ENCODE results near the gene PAXX. TPM values are rescaled to one million over a fixed set of nuclear protein-coding genes. Genes with fewer than 3 reads are reported as not detected.

The PAXX gene
- total RNA-seq, 2 experiments from 2014 or later, result 60.5 to 61.8 TPM

DNA sequence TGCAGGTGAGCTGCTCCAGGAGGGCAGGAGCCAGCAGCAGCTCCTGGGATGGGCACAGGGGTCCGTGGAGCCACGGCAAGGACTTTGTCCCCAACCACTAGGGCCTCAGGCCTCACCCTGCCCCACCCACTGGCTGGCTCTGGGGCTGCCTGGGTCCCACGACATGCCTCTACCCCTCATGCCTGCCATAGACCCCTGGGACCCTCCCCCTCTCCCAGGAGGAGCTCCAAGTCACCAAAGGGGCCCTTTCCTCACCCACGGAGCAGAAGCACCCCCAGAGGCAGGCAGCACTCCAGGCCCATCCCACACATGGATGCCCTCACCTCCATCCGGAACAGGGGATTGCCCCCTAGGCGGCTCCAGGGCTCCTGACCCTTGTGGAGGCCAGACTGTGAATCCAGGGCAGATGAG, 29.4 kb downstream of the PAXX start:
- POLR2A ChIA-PET, result no interaction called here
- H3K9me3 Mint-ChIP-seq, result no peaks in the 10 kb centered on the region
- H3K27me3 Mint-ChIP-seq, result no peaks in the 10 kb centered on the region
- TF ChIP-seq, protein P1, sequence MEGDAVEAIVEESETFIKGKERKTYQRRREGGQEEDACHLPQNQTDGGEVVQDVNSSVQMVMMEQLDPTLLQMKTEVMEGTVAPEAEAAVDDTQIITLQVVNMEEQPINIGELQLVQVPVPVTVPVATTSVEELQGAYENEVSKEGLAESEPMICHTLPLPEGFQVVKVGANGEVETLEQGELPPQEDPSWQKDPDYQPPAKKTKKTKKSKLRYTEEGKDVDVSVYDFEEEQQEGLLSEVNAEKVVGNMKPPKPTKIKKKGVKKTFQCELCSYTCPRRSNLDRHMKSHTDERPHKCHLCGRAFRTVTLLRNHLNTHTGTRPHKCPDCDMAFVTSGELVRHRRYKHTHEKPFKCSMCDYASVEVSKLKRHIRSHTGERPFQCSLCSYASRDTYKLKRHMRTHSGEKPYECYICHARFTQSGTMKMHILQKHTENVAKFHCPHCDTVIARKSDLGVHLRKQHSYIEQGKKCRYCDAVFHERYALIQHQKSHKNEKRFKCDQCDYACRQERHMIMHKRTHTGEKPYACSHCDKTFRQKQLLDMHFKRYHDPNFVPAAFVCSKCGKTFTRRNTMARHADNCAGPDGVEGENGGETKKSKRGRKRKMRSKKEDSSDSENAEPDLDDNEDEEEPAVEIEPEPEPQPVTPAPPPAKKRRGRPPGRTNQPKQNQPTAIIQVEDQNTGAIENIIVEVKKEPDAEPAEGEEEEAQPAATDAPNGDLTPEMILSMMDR (IDR thresholded peaks at IDR 0.05), result no peak
- DNase-seq, result no peak
- intact Hi-C loops (cut with micrococcal nuclease), result no loop called here
- H3K27ac Mint-ChIP-seq, result no peak overlapping the region
- no peaks in the 10 kb centered on the region for H3K36me3 Mint-ChIP-seq (ENCODE audit: low read depth)
- no peak overlapping the region for H3K4me3 Mint-ChIP-seq
- no peak for ATAC-seq
- CTCF ChIA-PET, result interaction anchor here (1.1 to 2.4 kb wide), 2 partner anchors 8 to 13 kb away, joined by 3 to 17 read pairs; no protein-coding TSS in a partner anchor
- H3K4me1 Mint-ChIP-seq (ENCODE audit: low read depth), result peaks cover 1% of the 10 kb centered on the region

DNA sequence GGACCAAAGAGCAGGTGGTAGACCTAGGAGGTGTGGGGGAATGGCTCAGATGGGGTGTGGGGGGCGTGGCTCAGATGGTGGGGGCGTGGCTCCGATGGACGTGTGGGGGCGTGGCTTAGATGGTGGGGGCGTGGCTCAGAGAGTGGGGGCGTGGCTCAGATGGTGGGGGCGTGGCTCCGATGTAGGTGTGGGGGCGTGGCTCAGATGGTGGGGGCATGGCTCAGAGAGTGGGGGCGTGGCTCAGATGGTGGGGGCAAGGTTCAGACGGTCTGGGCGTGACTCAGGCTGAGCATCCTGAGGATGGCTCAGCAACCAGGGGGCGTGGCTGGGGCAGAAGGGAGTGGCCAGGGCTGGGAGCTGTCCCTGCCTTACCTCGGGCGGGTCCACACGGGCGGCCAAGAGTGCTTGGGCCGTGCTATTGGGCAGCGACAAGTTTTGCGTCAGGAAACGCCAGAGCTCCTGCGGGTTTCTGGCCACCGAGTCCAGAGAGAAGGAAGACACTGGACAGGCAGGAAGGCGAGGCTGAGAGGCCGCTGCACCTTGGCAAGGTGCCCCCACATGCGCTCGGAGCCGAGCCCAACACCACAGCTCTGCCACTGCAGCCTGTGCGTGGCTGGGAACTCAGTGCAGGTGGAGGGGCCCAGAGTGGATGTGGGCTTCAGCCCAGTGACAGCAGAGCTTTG, 29.9 kb downstream of the PAXX start:
- peaks cover 4% of the 10 kb centered on the region for H3K4me1 Mint-ChIP-seq (ENCODE audit: low read depth)
- intact Hi-C loops (cut with micrococcal nuclease), result no loop called here
- CTCF ChIA-PET, result interaction anchor here (1.2 to 2.4 kb wide), 2 partner anchors 12 to 74 kb away, joined by 5 to 17 read pairs; no protein-coding TSS in a partner anchor
- TF ChIP-seq, protein P1 (IDR thresholded peaks at IDR 0.05), result no peak
- H3K36me3 Mint-ChIP-seq (ENCODE audit: low read depth), result no peaks in the 10 kb centered on the region
- POLR2A ChIA-PET, result no interaction called here
- H3K9me3 Mint-ChIP-seq, result no peaks in the 10 kb centered on the region
- peak; percentile 91 for DNase-seq
- H3K4me3 Mint-ChIP-seq, result no peak overlapping the region
- ATAC-seq, result peak; percentile 95
- no peaks in the 10 kb centered on the region for H3K27me3 Mint-ChIP-seq
- H3K27ac Mint-ChIP-seq, result no peak overlapping the region

DNA sequence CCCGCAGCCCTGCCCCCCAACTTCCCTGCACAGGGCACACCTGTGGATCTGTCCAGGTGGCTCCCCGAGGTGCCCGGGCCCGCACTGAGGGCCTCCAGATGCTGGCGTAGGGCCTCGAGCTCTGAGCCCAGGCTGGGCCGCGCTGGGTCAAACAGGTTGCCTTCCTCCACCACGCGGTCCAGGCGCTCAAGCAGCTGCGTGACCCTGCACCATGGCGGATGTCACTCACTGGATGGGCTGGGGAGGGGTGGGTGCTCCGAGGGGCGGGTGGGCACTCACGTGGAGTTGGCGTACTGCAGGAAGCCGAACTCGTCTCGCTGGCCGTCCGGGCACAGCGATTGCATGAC, 30.4 kb downstream of the PAXX start:
- H3K36me3 Mint-ChIP-seq (ENCODE audit: low read depth), result no peaks in the 10 kb centered on the region
- TF ChIP-seq, protein P1 (IDR thresholded peaks at IDR 0.05), result no peak
- no peak overlapping the region for H3K27ac Mint-ChIP-seq
- H3K4me1 Mint-ChIP-seq (ENCODE audit: low read depth), result peaks cover 7% of the 10 kb centered on the region
- H3K27me3 Mint-ChIP-seq, result no peaks in the 10 kb centered on the region
- DNase-seq (no peak), ATAC-seq (no peak)
- H3K9me3 Mint-ChIP-seq, result no peaks in the 10 kb centered on the region
- intact Hi-C loops (cut with micrococcal nuclease), result no loop called here
- CTCF ChIA-PET, result interaction anchor here (1.2 to 2.4 kb wide), 2 partner anchors 12 to 75 kb away, joined by 5 to 17 read pairs; no protein-coding TSS in a partner anchor
- H3K4me3 Mint-ChIP-seq, result no peak overlapping the region
- POLR2A ChIA-PET, result no interaction called here

DNA sequence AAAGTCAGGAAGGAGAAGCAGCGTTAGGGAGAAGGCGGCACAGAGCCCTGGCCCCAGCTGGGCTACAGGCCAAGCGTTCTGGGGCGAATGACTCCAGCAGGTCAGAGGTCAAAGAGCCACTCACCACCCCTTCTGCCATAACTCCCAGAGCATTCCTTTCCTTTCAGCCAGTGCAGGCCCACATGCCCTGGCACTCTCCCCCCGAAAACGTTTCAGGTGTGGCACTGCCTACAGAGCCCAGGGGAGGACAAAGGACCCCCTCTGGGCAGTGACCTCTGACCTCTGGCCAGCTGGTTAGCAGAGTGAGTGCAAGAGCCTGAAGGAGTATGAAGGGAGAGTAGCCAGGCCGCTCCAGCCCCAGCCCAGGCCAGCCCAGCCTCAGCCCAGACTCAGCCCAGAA, 30.9 kb downstream of the PAXX start:
- ATAC-seq (no peak), DNase-seq (no peak)
- intact Hi-C loops (cut with micrococcal nuclease), result no loop called here
- Mint-ChIP-seq H3K9me3 (no peaks in the 10 kb centered on the region), H3K4me3 (no peak overlapping the region), H3K27me3 (no peaks in the 10 kb centered on the region), H3K4me1 (ENCODE audit: low read depth) (peaks cover 7% of the 10 kb centered on the region), H3K36me3 (ENCODE audit: low read depth) (no peaks in the 10 kb centered on the region), H3K27ac (no peak overlapping the region)
- TF ChIP-seq, protein P1 (IDR thresholded peaks at IDR 0.05), result no peak
- POLR2A ChIA-PET, result no interaction called here
- CTCF ChIA-PET, result interaction anchor here (1.2 to 2.4 kb wide), 2 partner anchors 11 to 75 kb away, joined by 5 to 17 read pairs; no protein-coding TSS in a partner anchor

DNA sequence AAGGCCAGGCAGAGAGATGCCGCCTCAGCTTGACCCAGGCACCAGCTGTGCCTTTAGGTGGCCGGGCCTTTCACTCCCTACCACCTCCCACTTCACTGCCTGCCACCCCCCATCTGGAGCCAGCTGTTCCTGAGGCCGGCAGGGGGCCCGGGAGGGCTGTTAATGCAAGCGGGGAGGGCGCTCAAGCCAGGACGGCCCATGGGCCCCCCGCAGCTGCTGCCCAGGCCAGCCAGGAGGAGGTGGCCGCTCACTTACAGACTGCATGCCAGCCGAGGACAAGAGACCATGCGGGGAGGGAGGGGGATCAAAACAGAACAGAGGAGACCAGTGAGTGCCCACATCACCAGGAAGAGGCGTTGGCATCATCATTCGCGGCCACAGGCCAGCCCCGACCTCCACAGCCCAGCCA, 31.4 kb downstream of the PAXX start:
- intact Hi-C loops (cut with micrococcal nuclease), result no loop called here
- Mint-ChIP-seq H3K4me1 (ENCODE audit: low read depth) (peaks cover 7% of the 10 kb centered on the region), H3K9me3 (no peaks in the 10 kb centered on the region), H3K4me3 (no peak overlapping the region), H3K27me3 (no peaks in the 10 kb centered on the region), H3K27ac (no peak overlapping the region), H3K36me3 (ENCODE audit: low read depth) (no peaks in the 10 kb centered on the region)
- ATAC-seq, result no peak
- POLR2A ChIA-PET, result no interaction called here
- CTCF ChIA-PET, result interaction anchor here (4.3 kb wide), 1 partner anchor 12 kb away, joined by 42 read pairs; no protein-coding TSS in a partner anchor
- no peak for DNase-seq
- TF ChIP-seq, protein P1 (IDR thresholded peaks at IDR 0.05), result no peak
